ENCODE data around the gene ZC3H18.

ZC3H18 gene

DNA sequence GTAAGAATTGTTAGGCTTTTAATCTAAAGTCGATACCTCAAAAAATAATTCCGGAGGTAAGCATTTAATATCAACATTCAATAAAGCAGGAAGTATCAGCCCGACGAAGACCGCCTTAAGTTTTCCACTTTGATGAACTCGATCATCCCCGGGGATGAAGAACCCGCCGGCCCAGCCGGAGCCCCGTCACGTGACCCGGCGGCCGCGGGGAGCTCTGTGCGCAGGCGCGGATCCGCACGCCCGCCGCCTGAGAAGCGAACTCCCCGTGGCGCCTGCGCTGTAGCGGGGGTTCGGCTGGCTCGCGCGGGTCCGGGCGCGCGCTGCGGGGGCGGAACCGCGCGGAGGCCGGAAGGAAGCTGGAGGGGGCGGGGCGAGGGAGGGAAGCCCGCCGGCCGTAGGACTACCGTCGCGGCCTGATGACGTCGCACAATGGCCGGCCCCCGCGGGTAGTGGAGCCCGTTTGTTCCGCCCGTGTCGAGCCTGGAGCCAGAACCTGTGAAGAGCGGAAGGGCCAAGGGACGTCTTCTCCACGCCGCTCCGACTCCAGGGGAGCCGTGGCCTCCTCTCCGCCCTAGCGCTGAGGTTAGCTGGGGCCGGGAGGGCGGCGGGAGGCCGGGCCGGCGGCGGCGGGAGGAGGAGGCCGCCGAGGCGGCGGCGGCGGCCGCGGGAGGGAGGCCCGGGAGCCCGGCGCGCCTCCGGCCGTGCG lies at the start of gene ZC3H18:
Gene ZC3H18, plus strand, starts transcription at position 419 of the 706 bp plus-strand sequence. CDS start 6,721 bp downstream, outside the sequence.
- peak; percentile 95 to 99 for DNase-seq

DNA sequence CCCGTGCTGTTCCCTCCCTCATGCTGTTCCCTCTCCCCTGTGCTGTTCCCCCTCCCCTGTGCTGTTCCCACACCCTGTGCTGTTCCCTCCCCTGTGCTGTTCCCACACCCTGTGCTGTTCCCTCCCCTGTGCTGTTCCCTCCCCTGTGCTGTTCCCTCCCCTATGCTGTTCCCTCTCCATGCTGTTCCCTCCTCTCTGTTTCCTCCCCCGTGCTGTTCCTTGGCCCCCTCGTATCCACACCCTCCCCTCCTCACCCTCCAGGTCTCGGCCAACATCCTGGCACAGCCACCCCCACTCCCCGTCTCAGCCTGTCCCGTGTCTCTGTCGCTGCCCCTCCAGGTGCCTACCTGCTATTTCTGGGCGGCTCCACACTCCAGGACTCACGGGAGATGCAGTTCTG lies 48.5 kb upstream of the ZC3H18 start:
- no peak for DNase-seq

DNA sequence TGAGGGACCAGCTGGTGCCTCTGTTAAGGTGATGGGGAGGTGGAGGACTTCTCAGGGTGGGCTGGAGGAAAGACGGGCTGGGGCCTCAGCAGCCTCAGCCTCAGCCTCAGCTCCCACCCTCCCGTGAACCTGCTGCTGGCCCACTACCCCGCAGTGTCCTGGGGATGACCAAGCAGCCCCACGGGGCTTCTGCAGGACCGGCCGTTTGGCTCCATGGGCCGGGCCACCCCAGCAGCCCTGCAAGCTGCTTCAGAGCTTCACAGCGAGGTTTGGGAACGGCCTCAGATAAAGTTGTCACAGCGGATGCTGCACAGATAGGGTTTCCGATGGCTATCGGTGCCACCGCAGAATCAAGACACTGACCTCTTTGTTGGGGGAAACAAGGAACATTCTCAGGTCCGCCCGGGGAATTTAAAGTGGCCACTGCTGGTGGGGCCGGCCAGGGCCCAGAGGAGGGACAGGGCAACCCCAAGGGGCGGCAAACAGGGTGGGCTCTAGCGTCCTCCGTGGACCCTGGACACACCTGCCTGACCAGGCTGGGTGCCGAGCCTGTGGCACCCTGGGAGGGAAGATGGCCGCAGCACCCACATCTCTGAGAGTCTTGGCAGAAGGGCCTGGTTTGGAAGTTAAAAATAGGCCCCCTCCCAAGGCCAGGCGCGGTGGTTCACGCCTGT lies 47.8 kb upstream of the ZC3H18 start:
- DNase-seq = no peak

DNA sequence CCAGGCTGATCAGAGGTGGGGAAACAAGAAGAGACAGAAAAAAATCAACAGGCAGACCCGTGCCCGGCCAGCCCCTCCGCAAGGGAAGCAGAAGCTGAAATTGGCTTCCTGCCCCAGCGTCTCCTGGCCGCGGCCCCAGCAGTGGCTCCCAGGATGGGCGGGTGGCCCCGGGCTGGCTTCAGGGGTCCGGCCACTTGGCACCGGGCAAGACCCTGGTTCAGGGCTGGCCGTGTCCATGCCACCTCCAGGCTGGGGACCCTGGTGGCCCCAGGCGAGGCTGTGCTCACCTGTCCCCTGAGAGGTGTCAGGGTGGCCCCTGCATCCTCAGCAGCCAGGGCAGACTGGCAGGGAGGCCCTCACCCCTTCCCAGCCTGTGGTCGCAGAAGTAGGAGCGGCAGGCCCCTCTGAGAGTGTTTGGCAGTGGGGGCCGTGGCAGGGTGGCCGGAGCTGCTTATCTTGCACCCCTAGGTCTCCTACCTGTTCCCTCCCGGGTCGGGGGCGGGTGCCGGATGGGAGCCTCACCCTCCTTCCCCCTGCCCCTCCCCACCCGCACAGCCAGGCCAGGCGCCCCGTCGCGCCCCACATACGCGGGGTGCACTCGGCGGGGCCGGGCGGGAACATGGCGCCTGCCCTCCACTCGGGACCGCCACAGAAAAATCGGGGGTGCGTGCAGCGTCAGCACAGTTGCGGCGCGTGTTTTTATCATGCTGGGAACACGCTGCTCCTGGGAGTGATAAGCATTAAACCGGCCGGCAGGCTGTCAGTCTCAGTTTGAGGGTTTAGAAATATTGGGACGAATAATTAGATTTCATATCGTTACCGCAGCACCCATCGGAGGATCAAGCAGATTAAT lies 46.7 kb upstream of the ZC3H18 start:
- no peak for DNase-seq

DNA sequence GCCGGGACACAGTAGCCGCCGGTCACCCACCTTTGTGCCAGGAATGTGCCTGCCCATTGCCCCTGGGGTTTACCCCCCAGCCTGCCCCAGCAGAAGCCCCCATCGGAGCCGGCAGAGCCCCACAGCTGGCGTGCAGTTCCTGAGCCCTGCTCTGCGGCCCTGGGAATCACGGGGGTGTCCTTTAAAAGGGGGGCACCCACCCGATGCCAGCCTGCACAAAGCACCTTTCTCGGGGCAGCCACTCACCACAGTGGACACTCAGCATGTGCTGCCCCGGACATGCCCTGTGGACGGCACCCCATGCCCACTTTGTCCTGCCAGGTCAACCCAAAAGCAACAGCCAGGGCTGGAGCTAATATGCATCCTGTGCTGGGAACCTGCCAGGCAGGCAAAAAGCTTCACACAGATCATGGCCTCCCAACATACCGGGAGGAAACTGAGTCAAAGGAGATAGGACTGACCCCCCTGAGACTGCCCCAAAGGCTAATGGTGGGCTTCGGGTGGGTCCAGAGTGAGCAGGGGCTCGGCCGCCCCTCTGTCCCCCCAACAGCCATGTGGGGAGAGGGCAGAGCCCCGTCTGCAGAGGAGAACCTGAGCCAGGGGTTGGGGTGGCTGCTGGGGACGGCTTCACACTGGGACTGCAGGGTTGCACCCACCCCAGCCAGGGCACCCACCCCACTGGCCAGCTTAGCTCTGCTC lies 45.8 kb upstream of the ZC3H18 start:
- DNase-seq = no peak

DNA sequence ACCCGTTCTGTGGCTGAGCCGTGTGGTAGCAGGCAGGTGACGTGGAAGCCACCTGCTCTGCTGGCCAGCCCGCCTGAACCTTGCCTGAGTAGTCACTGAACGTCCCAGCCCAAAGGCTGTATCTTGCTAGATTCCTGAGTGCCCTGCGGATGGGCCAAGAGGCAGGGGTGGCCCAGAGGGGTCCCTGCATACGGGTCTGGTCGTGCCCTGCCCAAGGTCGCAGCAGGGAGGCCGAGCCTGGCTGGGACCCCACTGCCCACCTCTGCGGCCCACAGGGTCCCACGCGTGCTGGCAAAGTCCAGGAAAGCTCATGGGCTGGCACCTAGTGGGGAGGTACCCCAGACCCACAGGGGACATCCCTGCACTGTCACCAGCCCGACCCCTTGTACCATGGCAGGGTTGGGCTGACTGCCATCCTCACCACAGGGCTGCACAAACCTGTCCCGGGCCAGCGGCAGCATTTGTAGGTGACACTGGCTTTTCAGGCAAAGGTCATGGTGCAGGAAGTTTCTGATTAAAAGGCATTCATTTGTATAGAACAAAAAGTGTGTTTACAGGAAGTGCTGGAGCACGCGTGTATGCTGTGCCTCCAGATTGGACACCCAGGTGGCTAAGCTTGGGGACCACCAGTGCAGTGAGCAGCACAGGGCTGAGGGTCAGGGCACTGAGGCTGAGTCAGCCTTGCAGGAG lies 45.1 kb upstream of the ZC3H18 start:
- no peak for DNase-seq

DNA sequence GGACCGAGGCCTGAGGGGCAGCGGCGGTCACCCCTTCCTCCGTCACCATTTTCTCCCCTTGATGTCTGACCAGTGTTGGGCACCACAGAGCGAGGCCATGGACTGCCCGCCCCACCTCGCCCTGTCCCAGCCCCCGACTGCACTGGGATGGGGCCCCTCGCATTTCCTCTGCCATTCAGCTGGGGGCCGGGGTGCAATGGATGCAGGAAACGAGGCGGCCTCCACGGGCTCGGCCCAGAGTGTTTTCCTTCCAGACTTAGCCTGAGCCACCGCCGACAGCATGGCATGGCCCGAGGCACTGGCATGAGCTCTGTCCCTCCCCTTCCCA lies 44.6 kb upstream of the ZC3H18 start:
- no peak for DNase-seq

DNA sequence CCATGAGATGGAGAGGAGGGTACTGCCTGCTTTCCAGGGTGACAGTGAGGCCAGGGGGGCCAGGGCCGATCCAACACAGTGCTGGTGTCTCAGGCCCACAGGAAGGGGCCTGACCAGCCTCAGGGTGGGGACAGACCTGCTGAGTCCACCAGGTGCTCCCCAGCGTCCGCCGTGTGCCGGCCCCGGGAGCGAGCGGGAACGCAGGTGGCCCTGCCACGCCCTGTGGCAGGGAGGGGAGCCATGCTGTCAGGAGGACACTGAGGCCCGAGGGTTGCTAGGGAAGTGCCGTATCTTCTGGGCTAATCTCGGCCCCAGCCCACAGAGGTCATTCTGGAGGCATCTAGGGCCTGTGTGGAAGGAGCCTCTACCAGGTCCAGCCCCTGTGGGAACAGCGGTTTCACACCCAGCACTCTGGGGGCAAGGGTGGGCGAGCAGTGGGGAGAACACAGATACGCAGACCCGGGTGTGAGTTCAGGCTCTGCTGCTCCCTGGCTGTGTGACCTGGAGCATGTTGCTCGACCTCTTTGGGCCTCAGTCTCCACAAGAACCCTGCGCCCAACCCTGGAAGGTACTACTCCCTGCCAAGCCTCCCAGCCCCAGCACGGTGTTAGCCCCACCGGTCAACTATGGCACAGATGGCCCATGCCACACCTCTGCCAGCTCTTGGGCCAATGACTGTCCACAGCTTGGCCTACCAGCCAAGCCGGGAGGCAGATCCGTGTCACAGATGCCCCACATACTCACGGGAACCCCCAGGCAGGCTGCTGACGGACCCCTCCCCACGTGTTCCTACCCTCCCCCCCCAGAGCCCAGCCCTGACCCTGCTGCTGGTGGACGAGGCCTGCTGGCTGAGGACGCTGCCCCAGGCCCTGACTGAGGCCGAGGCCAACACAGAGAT lies 43.9 kb upstream of the ZC3H18 start:
- no peak for DNase-seq

DNA sequence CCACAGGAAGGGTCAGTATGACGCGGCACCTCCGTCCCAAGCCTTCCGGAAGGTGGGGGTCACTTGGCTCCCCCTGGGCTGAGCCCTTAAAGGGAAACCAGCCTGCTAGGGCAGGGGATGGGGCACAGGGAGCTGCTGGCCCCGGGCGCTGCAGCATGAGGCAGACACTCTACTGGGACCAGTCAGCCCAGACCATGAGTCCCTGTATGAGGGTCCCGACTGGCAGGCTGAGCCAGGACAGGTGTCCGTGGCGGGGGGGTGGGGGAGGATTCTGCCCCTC lies 43.4 kb upstream of the ZC3H18 start:
- DNase-seq = no peak

DNA sequence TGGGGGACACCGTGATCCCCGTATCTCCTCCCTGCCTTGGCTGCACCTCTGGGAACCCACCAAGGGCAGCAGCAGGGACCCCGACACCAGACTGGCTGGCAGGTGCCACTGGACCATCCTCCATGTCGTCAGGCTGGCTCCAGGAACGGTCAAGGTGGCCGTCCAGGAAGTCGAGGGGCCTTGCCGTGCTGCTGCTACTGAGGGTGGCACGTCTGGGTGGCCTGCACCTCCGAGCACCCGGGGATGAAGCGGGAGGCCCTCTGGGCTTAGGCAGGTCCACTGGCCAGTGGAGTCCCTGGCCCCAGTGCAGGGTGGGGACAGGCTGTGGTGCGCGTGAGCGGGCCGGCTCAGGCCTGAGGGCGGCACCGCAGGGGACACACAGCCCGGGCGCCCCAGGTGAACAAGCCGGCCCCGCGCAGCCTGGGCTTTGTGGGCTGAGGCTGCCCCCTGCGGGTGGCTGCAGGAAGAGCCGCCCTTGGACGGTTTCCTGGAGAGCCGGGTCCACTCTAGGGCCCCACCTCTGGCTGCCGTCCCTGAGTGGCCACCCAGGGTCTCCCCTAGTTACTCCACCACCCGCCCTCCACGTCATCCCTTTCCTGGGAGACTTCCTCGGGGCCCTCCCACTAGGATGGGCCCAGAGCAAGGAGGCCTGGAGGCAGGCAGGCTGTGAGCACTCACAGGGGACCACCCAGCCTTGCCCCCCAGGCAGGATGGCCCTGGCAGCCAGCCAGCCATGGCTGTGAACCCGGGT lies 42.8 kb upstream of the ZC3H18 start:
- DNase-seq = peak; percentile 16 to 69

DNA sequence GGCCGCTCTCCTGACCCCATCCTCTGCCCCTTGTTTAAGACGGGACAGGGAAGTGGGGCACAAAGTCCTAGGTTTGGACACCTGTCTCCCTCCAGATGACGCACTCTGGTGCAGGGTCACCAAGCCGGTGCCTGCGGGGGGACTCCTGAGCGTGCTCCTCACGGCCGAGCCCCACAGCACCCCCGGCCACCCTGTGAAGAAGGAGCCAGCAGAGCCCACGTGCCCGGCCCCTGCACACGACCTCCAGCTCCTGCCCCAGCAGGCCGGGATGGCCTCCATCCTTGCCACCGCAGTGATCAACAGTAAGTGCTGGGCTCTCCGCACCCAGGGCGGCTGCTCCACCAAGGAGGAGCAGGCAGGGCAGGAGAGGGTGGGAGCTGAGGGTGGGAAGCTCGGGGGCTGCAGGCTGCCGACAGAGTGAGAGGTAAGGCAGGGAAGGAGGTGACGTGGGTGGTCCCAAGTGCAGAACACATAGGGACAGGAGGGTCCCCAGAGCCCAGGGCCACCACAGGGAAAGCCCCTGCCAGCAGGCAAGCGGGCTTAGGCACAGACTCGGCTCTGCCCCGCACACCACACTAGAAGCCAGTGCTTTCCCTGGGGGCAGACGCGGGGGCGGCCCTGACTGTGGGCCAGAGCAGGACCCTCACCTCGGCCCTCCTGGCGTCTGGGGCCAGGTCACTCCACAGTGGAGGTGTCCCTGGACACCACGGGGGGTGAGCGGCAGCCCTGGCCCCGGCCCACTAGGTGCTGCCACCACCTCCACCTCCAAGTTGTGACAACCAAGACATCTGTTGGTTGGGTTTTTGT lies 42.1 kb upstream of the ZC3H18 start:
- no peak for DNase-seq

DNA sequence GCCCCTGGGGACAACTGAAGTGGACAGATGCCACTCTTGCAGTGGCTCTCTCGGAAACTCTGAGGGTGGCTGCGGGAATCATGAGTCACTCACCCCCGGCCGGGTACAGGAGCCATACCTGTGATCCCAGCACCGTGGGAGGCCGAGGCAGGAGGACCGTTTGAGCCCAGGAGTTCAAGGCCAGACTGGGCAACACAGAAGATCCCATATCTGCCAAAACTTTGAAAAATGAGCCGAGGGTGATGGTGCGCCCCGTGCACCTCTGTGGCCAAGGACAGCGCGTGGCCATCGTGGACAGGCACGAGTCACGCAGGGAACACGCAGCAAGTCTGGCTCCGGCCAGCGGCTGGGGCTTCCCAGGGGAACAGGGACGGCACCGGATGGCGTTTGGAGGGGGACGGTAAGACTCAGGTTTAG lies 41.3 kb upstream of the ZC3H18 start:
- DNase-seq = no peak

DNA sequence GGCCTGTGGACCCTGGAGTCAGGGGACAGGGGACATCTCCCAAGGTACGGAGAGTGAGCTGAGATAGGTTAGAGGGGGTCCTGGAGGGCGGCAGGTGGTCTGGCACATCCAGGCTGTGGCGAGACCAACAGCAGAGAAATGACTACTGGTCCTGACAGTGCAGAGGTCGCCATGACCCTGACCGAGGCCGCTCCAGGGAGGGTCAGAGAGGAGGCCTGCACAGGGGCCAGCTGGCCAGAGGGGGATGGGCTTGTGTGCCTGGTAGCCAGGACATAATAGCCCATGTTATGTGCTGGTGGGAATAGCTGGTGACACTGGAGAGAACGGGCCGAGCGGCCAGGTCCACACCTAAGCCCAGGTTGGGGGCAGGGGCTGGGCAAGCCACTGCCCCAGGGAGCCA lies 40.6 kb upstream of the ZC3H18 start:
- no peak for DNase-seq

DNA sequence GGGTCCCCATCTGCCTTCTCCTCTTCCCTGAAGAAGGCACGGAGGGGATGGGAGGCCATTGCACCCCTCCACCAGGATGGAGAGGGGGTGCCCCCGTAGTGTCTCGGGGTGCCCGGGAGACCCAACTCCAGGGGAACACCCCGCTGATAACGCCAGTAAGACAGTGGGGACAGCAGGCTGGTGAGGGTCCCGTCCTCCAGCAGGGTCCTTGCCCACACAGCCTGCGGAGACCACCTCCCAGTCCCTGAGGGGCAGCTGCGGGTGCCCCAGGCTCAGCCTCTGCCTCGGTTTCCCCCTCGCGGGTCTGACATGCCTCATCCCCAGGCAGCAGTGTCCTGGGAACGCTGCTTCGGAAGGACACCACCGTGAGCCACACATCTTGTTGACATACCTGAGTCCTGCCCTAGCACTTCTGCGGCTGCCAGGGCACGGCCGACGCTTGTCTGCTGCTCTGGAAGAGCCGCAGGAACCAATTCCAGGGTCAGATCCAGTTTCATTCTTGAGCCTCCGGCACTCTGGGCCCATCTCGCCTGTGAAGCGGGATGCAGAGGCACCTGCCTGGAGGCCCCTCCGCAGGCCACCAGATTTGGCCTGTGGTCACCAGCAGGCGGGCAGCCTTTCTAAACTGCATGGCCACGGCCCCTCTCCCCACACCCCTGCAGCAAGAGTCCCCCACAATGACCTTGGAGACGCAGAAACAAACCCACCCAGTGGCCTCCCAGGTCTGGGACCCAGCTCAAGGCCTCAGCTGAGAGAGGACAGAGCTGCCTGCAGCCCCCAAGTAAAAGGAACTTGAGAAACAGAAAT lies 39.9 kb upstream of the ZC3H18 start:
- DNase-seq = no peak

DNA sequence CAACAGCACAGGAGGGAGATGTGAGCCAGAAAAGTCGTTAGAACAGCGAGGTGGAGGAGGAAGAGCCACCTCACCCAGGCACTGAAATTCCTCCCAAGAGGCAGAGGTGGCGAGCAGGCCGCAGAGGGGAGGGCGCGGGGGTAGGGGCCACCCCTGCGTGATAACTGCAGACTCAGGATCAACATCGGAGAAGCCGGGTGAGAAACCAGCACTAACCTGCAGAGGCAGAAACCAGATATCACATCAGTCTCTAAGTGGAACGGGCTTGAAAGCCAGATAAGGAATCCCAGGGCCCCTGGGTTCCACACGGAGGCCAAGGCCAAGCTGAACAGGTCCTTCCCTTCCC lies 39.4 kb upstream of the ZC3H18 start:
- DNase-seq = no peak

DNA sequence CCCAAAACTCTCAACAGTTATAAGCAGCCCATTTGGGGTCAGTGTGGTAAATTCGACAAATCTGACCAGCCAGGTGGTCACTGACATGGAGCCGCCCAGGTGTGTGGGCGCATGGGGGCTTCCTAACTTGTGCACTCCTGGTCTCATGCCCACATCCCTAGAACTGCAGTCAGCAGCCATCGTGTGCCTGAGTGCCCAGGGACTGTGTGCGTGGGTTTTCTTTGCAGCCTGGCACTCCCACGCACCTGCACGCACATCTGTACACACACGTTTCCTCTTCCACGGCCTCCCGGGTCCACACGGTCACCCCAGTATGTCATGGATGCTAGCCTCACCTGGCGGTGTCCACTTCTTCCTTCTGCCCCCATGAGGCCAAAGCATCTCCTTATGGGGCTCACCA lies 38.9 kb upstream of the ZC3H18 start:
- DNase-seq = no peak

DNA sequence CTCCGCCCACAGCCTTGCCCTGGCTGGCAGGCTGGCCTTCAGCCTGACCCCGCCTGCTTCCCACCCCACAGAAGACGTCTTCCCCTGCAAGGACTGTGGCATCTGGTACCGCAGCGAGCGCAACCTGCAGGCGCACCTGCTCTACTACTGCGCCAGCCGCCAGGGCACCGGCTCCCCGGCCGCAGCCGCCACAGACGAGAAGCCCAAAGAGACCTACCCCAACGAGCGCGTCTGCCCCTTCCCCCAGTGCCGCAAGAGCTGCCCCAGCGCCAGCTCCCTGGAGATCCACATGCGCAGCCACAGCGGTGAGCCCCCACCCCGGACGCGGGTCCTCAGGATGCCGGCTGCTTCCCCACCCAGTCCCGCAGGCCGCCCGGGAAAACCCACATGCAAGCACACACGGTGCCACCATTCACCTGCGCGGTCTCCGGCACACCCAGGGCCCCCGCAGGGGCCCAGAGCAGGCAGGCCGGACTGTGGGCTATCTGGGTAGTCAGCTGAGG lies 38.2 kb upstream of the ZC3H18 start:
- no peak for DNase-seq

DNA sequence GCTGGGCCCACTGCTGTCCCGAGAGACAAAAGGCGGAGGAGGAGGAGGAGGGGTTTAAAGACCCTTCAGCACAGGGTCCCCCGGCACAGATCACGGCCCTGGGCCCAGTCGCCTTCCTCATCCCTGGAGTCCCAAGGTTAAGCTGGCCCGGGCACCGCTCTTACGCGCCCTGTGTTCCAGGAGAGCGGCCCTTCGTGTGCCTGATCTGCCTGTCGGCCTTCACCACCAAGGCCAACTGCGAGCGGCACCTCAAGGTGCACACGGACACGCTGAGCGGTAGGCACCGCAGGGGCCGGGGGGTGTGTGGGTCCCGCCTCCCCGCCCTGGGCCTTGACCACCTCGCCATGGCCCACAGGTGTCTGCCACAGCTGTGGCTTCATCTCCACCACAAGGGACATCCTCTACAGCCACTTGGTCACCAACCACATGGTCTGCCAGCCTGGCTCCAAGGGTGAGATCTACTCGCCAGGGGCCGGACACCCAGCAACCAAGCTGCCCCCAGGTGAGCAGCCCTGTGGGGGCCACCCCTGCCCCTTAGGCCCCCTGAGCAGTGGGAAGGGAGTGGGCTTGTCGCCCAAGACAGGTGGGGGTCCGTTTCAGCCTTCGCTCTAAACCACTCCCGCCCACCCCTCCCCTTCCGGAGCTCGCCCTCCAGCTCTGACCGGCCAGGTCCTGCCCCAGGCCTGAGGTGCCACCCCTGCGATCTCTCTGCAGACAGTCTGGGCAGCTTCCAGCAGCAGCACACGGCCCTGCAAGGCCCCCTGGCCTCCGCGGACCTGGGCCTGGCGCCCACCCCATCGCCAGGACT lies 37.6 kb upstream of the ZC3H18 start:
- DNase-seq = no peak

All from inflammatory macrophage treated with lipopolysaccharide for 1 hour (primary cell).